H1 (cell line): ENCODE results near the gene CD69. TPM values are rescaled to one million over a fixed set of nuclear protein-coding genes. Genes with fewer than 3 reads are reported as not detected.

Experiments used
- CTCF ChIA-PET: fragments of 300-600 bp; sonication (Branson Sonifier 250); formaldehyde crosslinking; loops from one replicate; lab custom pipeline; 2021; ENCODE audit not compliant: partially characterized antibody; lab: Charles Lee
- POLR2A ChIA-PET: fragments of 300-600 bp; sonication (Branson Sonifier 250); formaldehyde crosslinking; loops from one replicate; lab custom pipeline; 2021; ENCODE audit warnings: inconsistent platforms; ENCODE audit not compliant: partially characterized antibody; lab: Charles Lee
- DNase-seq, 2 experiments: peaks; one replicate each; pipeline versions ENCODE4 v3.0.0 to v3.0.0-alpha.2; 2010 to 2022; ENCODE audit warnings: low spot score in 2 of 2, low read depth in 1 of 2, mixed read lengths in 1 of 2
- FAIRE-seq: peaks from 2 replicates; lab custom pipeline; 2011; peaks lifted over from hg19 to GRCh38; lab: Jason Lieb, UNC
- H2AFZ ChIP-seq: 2 replicates; pipeline ENCODE4 v1.8.1; 2012; ENCODE audit warnings: low read length, inconsistent platforms
- H2AK5ac ChIP-seq: 2 replicates; pipeline ENCODE4 v1.6.1; 2013; ENCODE audit warnings: low read depth, low read length
- H2BK120ac ChIP-seq: replicated peaks from 2 replicates; pipeline ENCODE3; 2013; ENCODE audit warnings: low read depth, low read length, inconsistent platforms
- H2BK12ac ChIP-seq: 2 replicates; pipeline ENCODE4 v1.6.1; 2013; ENCODE audit warnings: low read depth, low read length
- H2BK15ac ChIP-seq: 2 replicates; pipeline ENCODE4 v1.6.1; 2013; ENCODE audit warnings: low read length
- H2BK20ac ChIP-seq: 2 replicates; pipeline ENCODE4 v1.6.1; 2013; ENCODE audit warnings: low read length
- H2BK5ac ChIP-seq: 2 replicates; pipeline ENCODE4 v1.6.1; 2013; ENCODE audit warnings: low read depth, low read length
- H3K14ac ChIP-seq: 2 replicates; pipeline ENCODE4 v1.6.1; 2013; ENCODE audit warnings: inconsistent platforms; ENCODE audit not compliant: insufficient read length
- H3K18ac ChIP-seq: 2 replicates; pipeline ENCODE4 v1.6.1; 2013; ENCODE audit warnings: low read length; ENCODE audit errors: extremely low read depth
- H3K23ac ChIP-seq: 2 replicates; pipeline ENCODE4 v1.6.1; 2013; ENCODE audit warnings: inconsistent platforms; ENCODE audit not compliant: insufficient read length
- H3K23me2 ChIP-seq: 2 replicates; pipeline ENCODE4 v1.6.1; 2013; ENCODE audit warnings: low read depth, low read length
- H3K27ac ChIP-seq: 2 replicates; pipeline ENCODE4 v1.6.1; 2011; ENCODE audit warnings: low read depth, low read length, inconsistent platforms
- H3K27me3 ChIP-seq, 4 experiments: replicated peaks in 1 of 4; 1 replicate in 1 of 4; 2 replicates in 3 of 4; pipeline versions ENCODE4 v1.6.1 to v1.8.1; 2011 to 2013; ENCODE audit warnings: low read length in 3 of 4, mild to moderate bottlenecking in 3 of 4, inconsistent platforms in 2 of 4, mixed read lengths in 2 of 4, moderate library complexity in 1 of 4; ENCODE audit not compliant: control insufficient read depth in 3 of 4, insufficient read depth in 3 of 4; ENCODE audit errors: extremely low read depth in 1 of 4
- H3K36me3 ChIP-seq, 4 experiments: 2 replicates each; pipeline versions ENCODE4 v1.6.1 to v1.8.1; 2011 to 2013; ENCODE audit warnings: mild to moderate bottlenecking in 4 of 4, low read length in 3 of 4, moderate library complexity in 2 of 4, control low read depth in 1 of 4, inconsistent platforms in 1 of 4; ENCODE audit not compliant: insufficient read depth in 4 of 4, control insufficient read depth in 2 of 4
- H3K4ac ChIP-seq: replicated peaks from 2 replicates; pipeline ENCODE3; 2013; ENCODE audit warnings: low read length, low read depth, mixed read lengths, inconsistent platforms; ENCODE audit not compliant: insufficient read length
- H3K4me1 ChIP-seq, 4 experiments: replicated peaks in 1 of 4; 1 replicate in 1 of 4; 2 replicates in 3 of 4; pipeline versions ENCODE4 v1.6.1 to v1.8.1; 2011 to 2013; ENCODE audit warnings: low read length in 3 of 4, inconsistent platforms in 2 of 4, mixed read lengths in 1 of 4; ENCODE audit not compliant: insufficient read depth in 4 of 4, control insufficient read depth in 3 of 4
- H3K4me2 ChIP-seq, 2 experiments: 2 replicates each; pipeline versions ENCODE4 v1.6.1 to v1.8.1; 2011 to 2013; ENCODE audit warnings: low read depth in 2 of 2, low read length in 2 of 2, control low read depth in 1 of 2, inconsistent platforms in 1 of 2, mild to moderate bottlenecking in 1 of 2; ENCODE audit not compliant: insufficient read depth in 1 of 2
- H3K4me3 ChIP-seq, 4 experiments: fragments of 200-600, 300-600 bp in 1 of 4; sonication (generic), shearing (Covaris generic), sonication (Bioruptor Twin) in 1 of 4; 2 replicates each; pipeline versions ENCODE4 v1.5.1 to v1.8.1; 2011 to 2016; ENCODE audit warnings: low read length in 4 of 4, low read depth in 3 of 4, control low read depth in 2 of 4, inconsistent platforms in 2 of 4, mild to moderate bottlenecking in 2 of 4, mixed read lengths in 1 of 4, moderate library complexity in 1 of 4; ENCODE audit not compliant: insufficient read depth in 2 of 4; ENCODE audit errors: extremely low read depth in 1 of 4
- H3K56ac ChIP-seq: replicated peaks from 2 replicates; pipeline ENCODE3; 2013; ENCODE audit warnings: low read depth, mild to moderate bottlenecking, mixed read lengths, low read length, inconsistent platforms; ENCODE audit not compliant: insufficient read length
- H3K79me1 ChIP-seq: 2 replicates; pipeline ENCODE4 v1.6.1; 2013; ENCODE audit warnings: low read depth, low read length, control low read depth
- H3K79me2 ChIP-seq, 2 experiments: 2 replicates each; pipeline versions ENCODE4 v1.6.1 to v1.8.1; 2012 to 2013; ENCODE audit warnings: low read length in 2 of 2, mild to moderate bottlenecking in 2 of 2, inconsistent platforms in 1 of 2; ENCODE audit not compliant: insufficient read depth in 2 of 2, control insufficient read depth in 1 of 2
- H3K9ac ChIP-seq, 4 experiments: replicated peaks in 1 of 4; 1 replicate in 1 of 4; 2 replicates in 3 of 4; pipeline versions ENCODE4 v1.6.1 to v1.8.1; 2011 to 2013; ENCODE audit warnings: low read depth in 3 of 4, low read length in 3 of 4, control low read depth in 2 of 4, mild to moderate bottlenecking in 2 of 4, moderate library complexity in 2 of 4, inconsistent platforms in 1 of 4; ENCODE audit errors: extremely low read depth in 1 of 4
- H3K9me3 ChIP-seq, 2 experiments: 2 replicates each; pipeline versions ENCODE4 v1.6.1 to v1.8.1; 2012 to 2013; ENCODE audit warnings: mild to moderate bottlenecking in 2 of 2, moderate library complexity in 2 of 2, control low read depth in 1 of 2, inconsistent platforms in 1 of 2, low read depth in 1 of 2, low read length in 1 of 2, mixed read lengths in 1 of 2; ENCODE audit not compliant: insufficient read depth in 2 of 2
- H4K20me1 ChIP-seq, 2 experiments: replicated peaks in 1 of 2; 2 replicates each; pipeline versions ENCODE3 to v1.8.1; 2011 to 2013; ENCODE audit warnings: inconsistent platforms in 2 of 2, low read length in 2 of 2, mild to moderate bottlenecking in 1 of 2; ENCODE audit not compliant: insufficient read depth in 2 of 2, control insufficient read depth in 1 of 2
- H4K5ac ChIP-seq: 2 replicates; pipeline ENCODE4 v1.6.1; 2013; ENCODE audit warnings: low read length, low read depth, mixed read lengths, inconsistent platforms; ENCODE audit not compliant: insufficient read length
- H4K8ac ChIP-seq: 2 replicates; pipeline ENCODE4 v1.8.0; 2013; ENCODE audit warnings: mild to moderate bottlenecking, moderate library complexity, low read length, inconsistent platforms; ENCODE audit not compliant: insufficient read depth; ENCODE audit errors: extremely low read depth
- H4K91ac ChIP-seq: replicated peaks from 2 replicates; pipeline ENCODE3; 2013; ENCODE audit warnings: low read length, mixed read lengths, inconsistent platforms; ENCODE audit not compliant: insufficient read length
- CREB1 ChIP-seq: IDR thresholded peaks from 2 replicates; pipeline ENCODE4 v1.6.1; 2012; ENCODE audit warnings: inconsistent platforms
- FOSL1 ChIP-seq: IDR thresholded peaks from 2 replicates; pipeline ENCODE4 v1.6.1; 2011; ENCODE audit warnings: mild to moderate bottlenecking, low read depth, low read length, moderate library complexity; ENCODE audit not compliant: insufficient read depth
- KDM5A ChIP-seq: fragments of 200-600 bp; IDR thresholded peaks from 2 replicates; pipeline ENCODE4 v1.7.1; 2012; ENCODE audit warnings: mild to moderate bottlenecking, low read length, inconsistent platforms, mixed read lengths
- NRF1 ChIP-seq: IDR thresholded peaks from 2 replicates; pipeline ENCODE4 v1.6.1; 2011; ENCODE audit warnings: mild to moderate bottlenecking, low read depth, low read length, improper control_type of control experiment
- WGBS, 2 experiments: shearing (Covaris generic) in 1 of 2; methylation state at CpG; one replicate each; pipeline versions ENCODE4 v1.1.6 to v1.1.7; 2013 to 2015; ENCODE audit warnings: low lambda C conversion rate in 2 of 2, mixed read lengths in 2 of 2, inconsistent platforms in 1 of 2, low coverage in 1 of 2, missing lambda C conversion rate in 1 of 2; ENCODE audit not compliant: insufficient replicate concordance in 2 of 2, insufficient coverage in 1 of 2, insufficient read length in 1 of 2; ENCODE audit errors: extremely low coverage in 1 of 2, missing lambda C conversion rate in 1 of 2; 5-methylcytosine and 5-hydroxymethylcytosine counted together
- polyA plus RNA-seq, 7 experiments: library from polyadenylated mRNA; depleted of rRNA in 3 of 7; stranded (reverse) in 5 of 7; unstranded in 2 of 7; fragments of >200 nt in 5 of 7; fragments of 200-250 nt in 2 of 7; gene quantifications; 1 replicate in 5 of 7; 2 replicates in 1 of 7; 4 replicates in 1 of 7; pipeline versions ENCODE4 v1.2.1 to v1.2.3, GENCODE V29; 2011 to 2013; ENCODE audit warnings: missing spikeins in 2 of 7, mixed read lengths in 2 of 7
- total RNA-seq: library from RNA; stranded (reverse); fragmentation: NEBNext Ultra II Directional; extraction: Animal tissue kit (Norgen Biotek cat#: 25700); gene quantifications from 2 replicates; pipeline ENCODE4 v1.2.1, GENCODE V29; 2021

Gene CD69
- total and polyA plus RNA-seq, 2 of the 8 experiments (the other 6 are each of a cell fraction or from before 2014, with no cell fraction given) = not detected

DNA sequence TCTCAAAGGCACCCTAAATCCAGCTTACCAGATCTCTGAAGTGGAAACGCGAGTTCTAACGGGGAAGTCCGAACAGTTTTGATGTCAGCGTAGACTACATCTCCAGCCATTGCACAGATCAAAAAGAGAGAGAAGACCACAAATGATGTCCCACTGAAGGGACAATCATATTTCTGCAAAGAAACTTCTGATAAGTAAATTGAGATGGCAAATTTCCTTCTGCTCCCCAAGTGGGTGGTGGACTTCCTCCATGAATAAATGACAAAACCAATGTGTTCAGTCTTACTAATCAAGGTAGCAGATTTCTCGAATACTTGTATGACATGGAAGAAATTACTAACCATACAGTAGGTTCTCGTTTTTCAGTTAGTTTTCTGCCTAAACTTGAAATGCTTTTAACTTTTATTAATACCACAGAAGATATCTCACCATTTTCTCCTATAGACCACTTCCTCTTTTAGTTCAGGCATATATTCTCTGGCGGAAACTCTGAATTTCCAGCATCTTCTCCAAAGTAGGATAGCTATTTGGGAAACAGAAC is 27.7 kb downstream of the CD69 start, which contains the start of gene CLECL1:
CLECL1 (minus strand) TSS at position 177 of the 541 bp plus-strand sequence.
- no peaks in the 10 kb centered on the region for H3K4me1 ChIP-seq
- H3K4me2 ChIP-seq = no peak within 1 kb of the TSS
- no peaks in the 10 kb centered on the region for H3K27me3 ChIP-seq
- H3K27ac ChIP-seq = no peak within 1 kb of the TSS
- H2BK12ac ChIP-seq = no peak within 1 kb of the TSS
- H3K9ac ChIP-seq = no peak within 1 kb of the TSS
- no peaks in the 10 kb centered on the region for H3K36me3 ChIP-seq
- H2BK5ac ChIP-seq = no peak within 1 kb of the TSS
- H3K23me2 ChIP-seq = no peaks in the 10 kb centered on the region
- peak within 1 kb of the TSS; percentile 74; the same call in 1 of the 2 replicates for H2AFZ ChIP-seq
- H3K14ac ChIP-seq = no peak within 1 kb of the TSS
- no peak for FAIRE-seq
- no peak within 1 kb of the TSS for H2BK15ac ChIP-seq
- H2BK20ac ChIP-seq = no peak within 1 kb of the TSS
- H2AK5ac ChIP-seq = no peak within 1 kb of the TSS
- H4K5ac ChIP-seq = no peak within 1 kb of the TSS
- no peak for DNase-seq
- no peak within 1 kb of the TSS for H3K18ac ChIP-seq
- WGBS, 2 experiments = 77% methylated on average over 8 of the region's 8 CpGs; no CpG with 5 or more reads in 1 of the 2 experiments
- H3K4ac ChIP-seq = no peak within 1 kb of the TSS
- H3K79me2 ChIP-seq = no peaks in the 10 kb centered on the region
- no peak within 1 kb of the TSS for H2BK120ac ChIP-seq
- H3K4me3 ChIP-seq = no peak within 1 kb of the TSS
- CTCF ChIA-PET = interaction anchor here (2.2 kb wide), 1 partner anchor 10 kb away, joined by 10 read pairs; no protein-coding TSS in a partner anchor
- H3K9me3 ChIP-seq = no peaks in the 10 kb centered on the region
- H3K79me1 ChIP-seq = no peaks in the 10 kb centered on the region
- POLR2A ChIA-PET = no interaction called here
- H3K23ac ChIP-seq = no peak within 1 kb of the TSS
- no peak within 1 kb of the TSS for H4K91ac ChIP-seq
- no peaks in the 10 kb centered on the region for H4K20me1 ChIP-seq
- no peak within 1 kb of the TSS for H4K8ac ChIP-seq
- H3K56ac ChIP-seq = no peak within 1 kb of the TSS
- TF ChIP-seq FOSL1 = no peak
- TF ChIP-seq KDM5A = no peak
- no peak for TF ChIP-seq CREB1
- no peak for TF ChIP-seq NRF1
